ENCODE measurements around the gene RAB28.

DNA sequence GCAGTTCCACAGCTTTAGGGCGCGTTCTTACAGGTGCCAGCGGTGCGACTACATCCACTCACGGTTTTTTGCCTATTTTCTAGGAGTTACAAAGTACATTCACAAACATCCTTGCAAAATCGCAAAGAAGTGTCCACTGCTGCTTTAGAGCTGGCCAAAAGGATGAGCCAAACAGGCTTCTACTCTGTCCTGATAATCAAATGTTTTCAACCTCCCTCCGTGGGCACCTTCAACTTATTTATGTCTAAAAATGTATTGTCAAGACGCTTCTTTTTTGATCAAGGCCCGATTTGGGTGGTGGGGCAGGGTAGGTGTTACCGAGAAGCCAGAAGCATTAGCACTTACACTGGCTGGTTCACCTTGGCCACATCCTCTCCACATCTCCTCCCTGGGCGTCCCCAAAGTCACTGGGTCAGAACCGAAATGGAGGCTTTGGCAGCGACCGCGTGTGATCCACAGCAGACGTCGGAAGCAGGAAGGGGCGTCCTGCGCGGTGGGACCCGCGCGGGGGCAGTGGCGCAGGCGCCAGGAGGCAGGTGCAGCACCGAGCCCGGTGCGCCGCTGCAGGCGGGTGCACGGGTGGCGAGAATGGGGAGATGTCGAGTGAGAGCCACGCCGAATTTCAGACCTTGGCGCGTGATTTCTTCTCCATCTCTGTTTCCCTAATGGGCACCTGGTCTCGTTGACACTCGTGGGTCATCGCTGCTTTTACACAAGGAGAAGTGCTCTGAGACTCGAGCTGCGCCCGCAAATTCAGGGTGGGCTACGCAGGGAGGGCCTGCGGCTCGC is 43.2 kb upstream of the RAB28 start:
- TF ChIP-seq ZFP30 (CRISPR knock-in tag; IDR thresholded peaks at IDR 0.05) = no peak
- no peak for TF ChIP-seq RARB (CRISPR knock-in tag; IDR thresholded peaks at IDR 0.05)
- no peak for TF ChIP-seq TOX (CRISPR knock-in tag; IDR thresholded peaks at IDR 0.05; ENCODE audit: borderline replicate concordance)
- no peak for TF ChIP-seq ZFP3 (CRISPR knock-in tag; IDR thresholded peaks at IDR 0.05)
- TF ChIP-seq ISL1 (CRISPR knock-in tag; IDR thresholded peaks at IDR 0.05) = no peak
- TF ChIP-seq, protein P1, sequence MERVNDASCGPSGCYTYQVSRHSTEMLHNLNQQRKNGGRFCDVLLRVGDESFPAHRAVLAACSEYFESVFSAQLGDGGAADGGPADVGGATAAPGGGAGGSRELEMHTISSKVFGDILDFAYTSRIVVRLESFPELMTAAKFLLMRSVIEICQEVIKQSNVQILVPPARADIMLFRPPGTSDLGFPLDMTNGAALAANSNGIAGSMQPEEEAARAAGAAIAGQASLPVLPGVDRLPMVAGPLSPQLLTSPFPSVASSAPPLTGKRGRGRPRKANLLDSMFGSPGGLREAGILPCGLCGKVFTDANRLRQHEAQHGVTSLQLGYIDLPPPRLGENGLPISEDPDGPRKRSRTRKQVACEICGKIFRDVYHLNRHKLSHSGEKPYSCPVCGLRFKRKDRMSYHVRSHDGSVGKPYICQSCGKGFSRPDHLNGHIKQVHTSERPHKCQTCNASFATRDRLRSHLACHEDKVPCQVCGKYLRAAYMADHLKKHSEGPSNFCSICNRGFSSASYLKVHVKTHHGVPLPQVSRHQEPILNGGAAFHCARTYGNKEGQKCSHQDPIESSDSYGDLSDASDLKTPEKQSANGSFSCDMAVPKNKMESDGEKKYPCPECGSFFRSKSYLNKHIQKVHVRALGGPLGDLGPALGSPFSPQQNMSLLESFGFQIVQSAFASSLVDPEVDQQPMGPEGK (CRISPR knock-in tag; IDR thresholded peaks at IDR 0.05; ENCODE audit: borderline replicate concordance) = no peak
- TF ChIP-seq OSR1 (CRISPR knock-in tag; IDR thresholded peaks at IDR 0.05) = no peak
